ENCODE data around the gene AKT1.

The AKT1 gene

GRCh38 chr14:104788873-104789663 lies 6.5 kb downstream of the AKT1 start:
- Histone ChIP-seq H3K18ac (ENCODE audit: low read length) (no peak overlapping the region), H2BK5ac (ENCODE audit: low read depth, low read length, poor library complexity) (no peak overlapping the region), H3K4me2 (ENCODE audit: low read length) (no peak overlapping the region), H3K14ac (ENCODE audit: low read length) (no peak overlapping the region), H2BK12ac (ENCODE audit: low read length) (no peak overlapping the region), H4K8ac (ENCODE audit: low read depth, low read length) (no peak overlapping the region), H3K9me3 (ENCODE audit: insufficient read depth, low read depth, low read length) (peaks cover 4% of the 10 kb centered on the region), H3K79me1 (ENCODE audit: low read length) (no peaks in the 10 kb centered on the region), H2AK5ac (ENCODE audit: low read length) (no peak overlapping the region), H3K4me3 (ENCODE audit: low read depth, low read length) (no peak overlapping the region), H3K9ac (ENCODE audit: low read length) (no peak overlapping the region), H3K23ac (ENCODE audit: low read length) (no peak overlapping the region), H3K27me3 (ENCODE audit: insufficient read depth, low read length) (no peaks in the 10 kb centered on the region), H4K91ac (ENCODE audit: low read depth, low read length) (no peak overlapping the region), H3K4ac (ENCODE audit: low read depth, low read length) (no peak overlapping the region), H3K27ac (ENCODE audit: low read depth, low read length) (no peak overlapping the region), H3K36me3 (ENCODE audit: control insufficient read depth in 1 of 2, insufficient read depth in 2 of 2, low read length in 2 of 2) (peaks cover 84 to 88% of the 10 kb centered on the region in 2 experiments), H3K4me1 (ENCODE audit: control insufficient read depth in 1 of 2, insufficient read depth in 2 of 2, low read length in 2 of 2) (peaks cover 8 to 11% of the 10 kb centered on the region in 2 experiments), H4K12ac (ENCODE audit: low read depth, low read length) (no peak overlapping the region), H2AFZ (ENCODE audit: insufficient read depth, low read length, poor library complexity) (no peak overlapping the region), H2BK120ac (ENCODE audit: insufficient read depth, low read length, poor library complexity) (no peak overlapping the region), H3K79me2 (ENCODE audit: control insufficient read depth, insufficient read depth, low read length, poor library complexity) (peaks cover 11% of the 10 kb centered on the region)
- no CpG with 5 or more reads among the region's 39 CpGs for WGBS (ENCODE audit: extremely low coverage, insufficient coverage, insufficient read length)
- no peak for DNase-seq

- Histone ChIP-seq H3K4ac (ENCODE audit: low read depth, low read length) (no peak overlapping the region), H2AFZ (ENCODE audit: insufficient read depth, low read length, poor library complexity) (no peak overlapping the region), H4K12ac (ENCODE audit: low read depth, low read length) (no peak overlapping the region), H3K14ac (ENCODE audit: low read length) (no peak overlapping the region), H3K79me2 (ENCODE audit: control insufficient read depth, insufficient read depth, low read length, poor library complexity) (peaks cover 7% of the 10 kb centered on the region), H2AK5ac (ENCODE audit: low read length) (no peak overlapping the region), H3K18ac (ENCODE audit: low read length) (no peak overlapping the region), H3K27me3 (ENCODE audit: insufficient read depth, low read length) (no peaks in the 10 kb centered on the region), H2BK120ac (ENCODE audit: insufficient read depth, low read length, poor library complexity) (no peak overlapping the region), H2BK12ac (ENCODE audit: low read length) (no peak overlapping the region), H3K79me1 (ENCODE audit: low read length) (no peaks in the 10 kb centered on the region), H3K9ac (ENCODE audit: low read length) (no peak overlapping the region), H3K9me3 (ENCODE audit: insufficient read depth, low read depth, low read length) (peaks cover 4% of the 10 kb centered on the region), H3K23ac (ENCODE audit: low read length) (peak overlapping the region; percentile 38), H3K4me1 (ENCODE audit: control insufficient read depth in 1 of 2, insufficient read depth in 2 of 2, low read length in 2 of 2) (peaks cover under 1 to 3% of the 10 kb centered on the region in 2 experiments), H3K4me2 (ENCODE audit: low read length) (no peak overlapping the region), H4K8ac (ENCODE audit: low read depth, low read length) (peak overlapping the region; percentile 4), H2BK5ac (ENCODE audit: low read depth, low read length, poor library complexity) (no peak overlapping the region), H3K4me3 (ENCODE audit: low read depth, low read length) (no peak overlapping the region), H3K36me3 (ENCODE audit: control insufficient read depth in 1 of 2, insufficient read depth in 2 of 2, low read length in 2 of 2) (peaks cover 91 to 92% of the 10 kb centered on the region in 2 experiments), H4K91ac (ENCODE audit: low read depth, low read length) (no peak overlapping the region), H3K27ac (ENCODE audit: low read depth, low read length) (no peak overlapping the region)
- DNase-seq: peak; percentile 41 to 59
- WGBS (ENCODE audit: extremely low coverage, insufficient coverage, insufficient read length): no CpG with 5 or more reads among the region's 14 CpGs
Observed at GRCh38 chr14:104788161-104788818, 7.3 kb downstream of the AKT1 start.

- Histone ChIP-seq H3K36me3 (ENCODE audit: control insufficient read depth in 1 of 2, insufficient read depth in 2 of 2, low read length in 2 of 2) (peaks cover 92 to 93% of the 10 kb centered on the region in 2 experiments), H4K91ac (ENCODE audit: low read depth, low read length) (no peak overlapping the region), H3K9ac (ENCODE audit: low read length) (no peak overlapping the region), H3K14ac (ENCODE audit: low read length) (no peak overlapping the region), H2BK120ac (ENCODE audit: insufficient read depth, low read length, poor library complexity) (no peak overlapping the region), H3K4ac (ENCODE audit: low read depth, low read length) (peak overlapping the region; percentile 4), H2AK5ac (ENCODE audit: low read length) (no peak overlapping the region), H3K4me1 (ENCODE audit: control insufficient read depth in 1 of 2, insufficient read depth in 2 of 2, low read length in 2 of 2) (no peaks in the 10 kb centered on the region), H2BK12ac (ENCODE audit: low read length) (no peak overlapping the region), H3K9me3 (ENCODE audit: insufficient read depth, low read depth, low read length) (peaks cover 4% of the 10 kb centered on the region), H3K79me1 (ENCODE audit: low read length) (no peaks in the 10 kb centered on the region), H3K79me2 (ENCODE audit: control insufficient read depth, insufficient read depth, low read length, poor library complexity) (peaks cover 7% of the 10 kb centered on the region), H4K12ac (ENCODE audit: low read depth, low read length) (no peak overlapping the region), H2BK5ac (ENCODE audit: low read depth, low read length, poor library complexity) (no peak overlapping the region), H3K23ac (ENCODE audit: low read length) (no peak overlapping the region), H3K18ac (ENCODE audit: low read length) (peak overlapping the region; percentile 25), H3K4me3 (ENCODE audit: low read depth, low read length) (no peak overlapping the region), H3K27ac (ENCODE audit: low read depth, low read length) (no peak overlapping the region), H2AFZ (ENCODE audit: insufficient read depth, low read length, poor library complexity) (no peak overlapping the region), H3K27me3 (ENCODE audit: insufficient read depth, low read length) (no peaks in the 10 kb centered on the region), H4K8ac (ENCODE audit: low read depth, low read length) (peak overlapping the region; percentile 4), H3K4me2 (ENCODE audit: low read length) (no peak overlapping the region)
- no CpG with 5 or more reads among the region's 7 CpGs for WGBS (ENCODE audit: extremely low coverage, insufficient coverage, insufficient read length)
- no peak for DNase-seq
Observed at GRCh38 chr14:104787736-104788135, 7.8 kb downstream of the AKT1 start.

- no peak overlapping the region for H3K27ac ChIP-seq (ENCODE audit: low read depth, low read length)
- H4K12ac ChIP-seq (ENCODE audit: low read depth, low read length): peak overlapping the region; percentile 22
- no peak overlapping the region for H3K14ac ChIP-seq (ENCODE audit: low read length)
- H3K4me3 ChIP-seq (ENCODE audit: low read depth, low read length): no peak overlapping the region
- H3K79me2 ChIP-seq (ENCODE audit: control insufficient read depth, insufficient read depth, low read length, poor library complexity): peaks cover 3% of the 10 kb centered on the region
- no peaks in the 10 kb centered on the region for H3K79me1 ChIP-seq (ENCODE audit: low read length)
- H2BK12ac ChIP-seq (ENCODE audit: low read length): no peak overlapping the region
- H3K9me3 ChIP-seq (ENCODE audit: insufficient read depth, low read depth, low read length): peaks cover 6% of the 10 kb centered on the region
- H3K23ac ChIP-seq (ENCODE audit: low read length): no peak overlapping the region
- no peak for DNase-seq
- no peaks in the 10 kb centered on the region for H3K27me3 ChIP-seq (ENCODE audit: insufficient read depth, low read length)
- H3K9ac ChIP-seq (ENCODE audit: low read length): no peak overlapping the region
- peak overlapping the region; percentile 23 for H2AFZ ChIP-seq (ENCODE audit: insufficient read depth, low read length, poor library complexity)
- H3K4me1 ChIP-seq (ENCODE audit: control insufficient read depth in 1 of 2, insufficient read depth in 2 of 2, low read length in 2 of 2): no peaks in the 10 kb centered on the region
- no peak overlapping the region for H2BK120ac ChIP-seq (ENCODE audit: insufficient read depth, low read length, poor library complexity)
- WGBS (ENCODE audit: extremely low coverage, insufficient coverage, insufficient read length): no CpG with 5 or more reads among the region's 30 CpGs
- peak overlapping the region; percentile 25 for H3K18ac ChIP-seq (ENCODE audit: low read length)
- H3K4me2 ChIP-seq (ENCODE audit: low read length): no peak overlapping the region
- H2BK5ac ChIP-seq (ENCODE audit: low read depth, low read length, poor library complexity): no peak overlapping the region
- H4K8ac ChIP-seq (ENCODE audit: low read depth, low read length): no peak overlapping the region
- no peak overlapping the region for H2AK5ac ChIP-seq (ENCODE audit: low read length)
- peak overlapping the region; percentile 6 for H3K4ac ChIP-seq (ENCODE audit: low read depth, low read length)
- H3K36me3 ChIP-seq (ENCODE audit: control insufficient read depth in 1 of 2, insufficient read depth in 2 of 2, low read length in 2 of 2): peaks cover 89 to 92% of the 10 kb centered on the region in 2 experiments
- H4K91ac ChIP-seq (ENCODE audit: low read depth, low read length): no peak overlapping the region
Observed at GRCh38 chr14:104786726-104787675, 8.5 kb downstream of the AKT1 start.

All from trophoblast cell (in vitro differentiated cells and primary cell).